Stimulated activated CD4-positive, alpha-beta T cell treated with anti-CD3 and anti-CD28 coated beads, Interleukin-2, amount 100 ng/mL, for 48 hours (primary cell): ENCODE measurements around the gene CRTC3.
"Not testable (repeated sequence)": the region's sequence is repeated elsewhere in the genome, so short reads cannot be mapped to it uniquely, and the experiment has no call there.

Experiments used
- DNase-seq, 2 donors: peaks; one replicate each; pipeline ENCODE4 v3.0.0-alpha.2; 2020

CRTC3 gene

GRCh38 chr15:90633360-90633759, 103.6 kb downstream of the CRTC3 start:
- DNase-seq = no peak

GRCh38 chr15:90636993-90637392, 107.3 kb downstream of the CRTC3 start:
- DNase-seq = not testable (repeated sequence)

GRCh38 chr15:90637693-90638092, 108.0 kb downstream of the CRTC3 start:
- DNase-seq = no peak

- DNase-seq = no peak
Measured at GRCh38 chr15:90638201-90638691, 108.5 kb downstream of the CRTC3 start.

GRCh38 chr15:90638963-90639362, 109.2 kb downstream of the CRTC3 start:
- no peak for DNase-seq

- DNase-seq = no peak
Measured at GRCh38 chr15:90640862-90641261, 111.1 kb downstream of the CRTC3 start.

GRCh38 chr15:90641581-90642463, 112.1 kb downstream of the CRTC3 start:
- no peak for DNase-seq

GRCh38 chr15:90642464-90643300, 113.0 kb downstream of the CRTC3 start:
- no peak for DNase-seq

GRCh38 chr15:90643301-90643632, 113.5 kb downstream of the CRTC3 start:
- no peak for DNase-seq

GRCh38 chr15:90644526-90644925, 114.8 kb downstream of the CRTC3 start:
- no peak for DNase-seq

- DNase-seq = no peak
Measured at GRCh38 chr15:90644952-90645725, 115.4 kb downstream of the CRTC3 start.

GRCh38 chr15:90645873-90646575, 116.3 kb downstream of the CRTC3 start:
- no peak for DNase-seq

- DNase-seq = no peak
Measured at GRCh38 chr15:90646662-90647305, 117.1 kb downstream of the CRTC3 start.

- DNase-seq = no peak
Measured at GRCh38 chr15:90647326-90647725, 117.6 kb downstream of the CRTC3 start.

GRCh38 chr15:90648137-90649070, 118.7 kb downstream of the CRTC3 start:
- peak; percentile 50 to 63 for DNase-seq

- no peak for DNase-seq
Measured at GRCh38 chr15:90650117-90650955, 120.6 kb downstream of the CRTC3 start.

GRCh38 chr15:90650956-90651689, 121.4 kb downstream of the CRTC3 start:
- no peak for DNase-seq

- DNase-seq = no peak
Measured at GRCh38 chr15:90654233-90655136, 124.8 kb downstream of the CRTC3 start.
